NCI-H1694 treated with DMSO at 0.1 percent for 48 hours (cell line): Measurements from ENCODE around the gene BEGAIN.
A peak's percentile ranks its signal among the peaks of the same experiment; 100 is the strongest.

Experiments
- DNase-seq: peaks from one replicate; lab custom pipeline; 2025; lab: John Stamatoyannopoulos, UW

The BEGAIN gene

GRCh38 chr14:100535287-100536120 lies 51.7 kb downstream of the BEGAIN start:
- DNase-seq: no peak

DNA sequence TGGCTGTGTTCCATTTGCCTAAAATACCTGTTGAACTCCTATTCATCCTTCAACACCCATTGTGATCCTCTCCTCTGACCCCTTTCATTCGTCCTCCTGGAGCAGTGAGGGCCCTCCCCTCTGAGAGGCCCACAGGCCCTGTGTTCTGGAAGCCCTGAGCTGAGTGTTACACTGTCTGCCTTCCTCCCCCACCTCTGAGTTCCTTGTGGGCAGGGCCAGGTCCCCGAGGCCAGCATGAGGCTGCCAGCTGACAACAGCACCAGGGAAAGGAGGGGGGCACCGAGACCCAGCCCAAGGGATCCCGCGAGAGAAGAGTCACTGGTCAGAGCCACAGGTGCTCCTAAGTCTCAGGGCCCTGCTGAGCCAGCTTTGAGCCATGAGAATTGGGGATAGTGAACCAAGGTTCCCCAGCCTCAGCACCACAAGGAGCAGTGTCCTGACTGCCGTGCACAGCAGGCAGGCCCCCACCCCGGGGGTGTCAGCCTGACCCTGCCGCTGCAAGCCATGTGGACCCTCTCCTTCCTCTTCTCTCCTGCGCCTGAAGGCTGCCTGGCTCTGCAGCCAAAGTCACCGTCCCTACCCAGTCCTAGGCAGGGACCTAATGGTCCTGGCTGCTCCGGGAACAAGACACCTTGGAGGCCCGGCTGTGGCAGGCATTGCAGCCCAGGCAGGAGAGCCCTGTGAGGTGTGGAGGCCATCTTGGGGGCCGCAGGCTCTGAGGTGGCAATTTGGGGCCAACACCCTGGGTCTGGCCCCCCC lies 52.5 kb downstream of the BEGAIN start:
- DNase-seq: no peak

DNA sequence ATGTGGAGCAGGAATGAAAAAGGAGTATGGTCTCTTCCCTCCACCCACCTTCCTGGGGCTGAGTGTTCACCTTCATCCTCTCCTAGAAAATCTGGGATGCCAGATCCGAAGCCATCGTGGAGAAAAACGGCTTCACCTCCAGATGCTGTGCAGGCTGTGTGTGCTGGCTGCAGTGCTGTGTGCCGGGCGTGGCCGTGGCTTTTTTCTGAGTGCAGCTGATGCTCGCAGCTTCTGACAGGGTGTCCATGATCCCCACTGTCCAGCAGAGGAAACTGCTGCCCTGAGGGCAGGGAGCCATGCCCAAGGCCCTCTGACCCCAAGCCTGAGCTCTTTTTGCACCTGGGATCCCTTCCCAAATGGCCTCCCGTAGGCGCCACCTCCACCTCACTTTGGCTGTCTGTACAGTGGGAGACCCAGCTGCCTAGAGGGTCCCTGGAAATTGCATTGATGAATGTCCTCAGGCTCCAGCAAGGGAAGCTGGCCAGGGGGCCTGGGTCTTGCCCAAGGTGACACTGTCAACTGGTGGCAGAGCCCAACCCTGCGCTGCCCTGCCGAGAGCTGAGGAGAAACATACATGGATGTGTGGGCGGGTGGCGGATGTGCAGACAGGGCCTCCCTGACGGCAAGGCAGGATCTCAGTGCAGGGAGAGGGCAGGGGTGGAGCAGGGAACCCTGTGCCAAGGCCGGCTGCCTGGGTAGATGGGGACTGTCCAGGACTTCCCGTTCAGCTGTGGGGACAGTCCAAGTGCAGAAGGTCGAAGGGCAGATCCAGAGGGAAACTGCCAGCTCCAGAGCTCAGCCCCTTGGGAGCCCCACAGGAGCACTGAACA lies 53.3 kb downstream of the BEGAIN start:
- DNase-seq: no peak

GRCh38 chr14:100532906-100533655 lies 54.1 kb downstream of the BEGAIN start:
- DNase-seq: no peak

DNA sequence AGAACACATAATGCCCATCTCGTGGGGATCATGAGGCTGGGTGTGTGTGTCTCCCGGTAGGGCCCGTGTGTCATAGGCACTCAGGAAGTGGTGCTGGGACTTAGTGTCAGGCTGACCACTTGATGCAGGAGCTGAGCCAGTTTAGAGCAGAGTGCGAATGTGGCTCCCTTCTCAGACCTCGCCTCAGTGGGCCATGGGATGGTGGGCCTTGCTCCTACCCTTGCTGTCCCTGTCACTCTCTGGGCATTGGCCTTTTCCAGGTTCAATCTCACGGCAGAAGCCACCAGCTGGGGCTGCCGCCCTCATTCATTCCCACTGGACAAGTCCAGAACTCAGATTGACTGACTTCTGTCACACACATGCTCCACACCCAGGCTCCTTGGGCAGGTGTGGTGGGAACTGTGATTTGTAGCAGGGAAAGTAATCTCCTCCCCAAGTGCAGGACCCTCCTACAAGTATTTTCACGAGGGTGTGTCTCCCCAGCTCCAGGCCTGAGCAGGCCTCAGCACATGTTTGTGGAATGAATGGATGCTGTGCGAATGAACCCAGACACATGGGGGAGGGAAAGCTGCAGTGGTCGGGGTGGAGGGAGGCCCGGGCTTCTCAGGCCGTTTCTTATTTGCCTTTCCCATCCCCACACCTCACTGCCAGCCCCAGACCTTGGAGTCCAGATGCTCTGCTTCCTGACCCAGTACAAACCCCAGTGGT lies 54.9 kb downstream of the BEGAIN start:
- DNase-seq: no peak

GRCh38 chr14:100531152-100532121 lies 55.8 kb downstream of the BEGAIN start:
- no peak for DNase-seq

GRCh38 chr14:100530270-100531072 lies 56.7 kb downstream of the BEGAIN start:
- no peak for DNase-seq

GRCh38 chr14:100529561-100530031 lies 57.6 kb downstream of the BEGAIN start:
- no peak for DNase-seq

DNA sequence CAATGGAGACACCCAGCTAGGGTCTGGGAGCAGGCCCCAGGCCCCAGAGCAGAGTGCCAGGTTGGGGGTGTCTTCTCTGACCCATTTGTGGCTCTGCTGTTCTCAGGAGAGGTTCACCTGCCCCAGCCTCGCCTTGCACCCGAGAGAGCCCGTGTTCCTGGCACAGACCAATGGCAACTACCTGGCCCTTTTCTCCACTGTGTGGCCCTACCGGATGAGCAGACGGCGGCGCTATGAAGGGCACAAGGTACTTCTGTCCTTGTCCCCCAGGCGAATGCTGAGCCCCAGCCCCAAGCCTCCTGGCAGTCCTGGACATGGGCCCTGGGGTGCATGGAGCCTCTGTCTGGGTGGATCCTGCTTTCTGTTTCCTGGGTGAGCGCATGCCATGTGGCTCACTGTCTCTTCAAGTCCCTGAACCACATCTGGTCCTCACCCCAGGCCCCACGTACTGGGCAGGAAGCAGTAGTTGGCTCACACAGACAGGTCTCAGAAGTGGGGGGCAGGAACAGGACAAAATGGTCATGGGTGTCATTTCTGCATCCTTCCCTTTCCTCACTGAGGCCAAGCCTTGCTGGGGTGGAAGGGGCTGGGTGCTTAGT lies 58.2 kb downstream of the BEGAIN start:
- DNase-seq: no peak

- DNase-seq: no peak
These were observed 60.6 kb downstream of the BEGAIN start for GRCh38 chr14:100526632-100527031.

DNA sequence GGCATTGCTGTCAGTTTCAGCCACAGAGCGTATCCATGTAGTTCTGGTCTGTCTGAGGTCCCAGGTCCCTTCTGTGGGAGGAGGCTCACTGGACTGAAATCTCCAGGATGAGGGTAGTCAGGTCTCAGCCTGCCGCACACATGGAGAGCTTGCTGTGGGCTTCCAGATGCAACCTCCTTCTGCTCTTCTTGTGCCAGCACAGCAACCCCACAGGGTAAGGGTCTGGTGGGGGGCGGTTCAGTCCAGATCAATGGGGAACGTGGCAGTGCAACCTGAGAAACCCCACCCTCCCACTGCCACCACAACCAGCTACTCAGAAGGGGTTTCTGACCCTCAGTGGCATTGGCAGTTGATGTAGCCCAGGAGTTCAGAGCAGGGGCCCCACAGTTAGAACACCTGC lies 61.2 kb downstream of the BEGAIN start:
- DNase-seq: no peak

- DNase-seq: no peak
These were observed 61.6 kb downstream of the BEGAIN start for GRCh38 chr14:100525615-100526014.

DNA sequence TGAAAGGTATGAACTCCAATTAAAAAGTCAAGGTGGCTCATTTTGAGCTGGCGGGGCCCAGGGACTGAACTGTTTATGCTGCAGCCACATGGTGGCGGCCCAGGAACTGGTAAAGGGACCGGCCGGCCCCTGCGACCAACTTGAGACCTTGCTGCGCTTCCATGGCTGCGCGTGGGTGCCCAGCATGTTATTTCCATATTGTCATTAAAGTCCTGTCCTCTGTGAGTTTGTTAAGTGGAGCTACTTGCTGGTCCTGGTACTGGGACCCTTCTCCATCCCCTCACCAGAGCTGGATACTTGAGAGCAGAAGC lies 62.3 kb downstream of the BEGAIN start:
- DNase-seq: peak; percentile 77

- peak; percentile 59 for DNase-seq
These were observed 62.8 kb downstream of the BEGAIN start for GRCh38 chr14:100524233-100524932.

DNA sequence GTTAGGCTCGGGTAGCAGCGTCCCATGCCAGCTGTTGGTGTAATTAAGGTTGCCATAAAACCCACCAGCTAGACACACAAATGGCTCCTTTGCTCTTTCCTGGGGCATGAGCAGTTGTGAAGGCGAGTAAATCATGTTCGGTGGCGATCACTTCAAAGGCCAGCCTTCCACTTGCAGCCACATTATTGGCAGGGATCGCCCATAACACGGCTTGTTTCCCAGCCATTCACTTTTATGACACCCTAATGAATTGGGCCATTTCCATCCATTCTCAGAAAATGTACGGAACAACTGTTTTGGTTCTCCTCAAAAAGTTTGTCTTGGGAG lies 63.4 kb downstream of the BEGAIN start:
- DNase-seq: peak; percentile 96

DNA sequence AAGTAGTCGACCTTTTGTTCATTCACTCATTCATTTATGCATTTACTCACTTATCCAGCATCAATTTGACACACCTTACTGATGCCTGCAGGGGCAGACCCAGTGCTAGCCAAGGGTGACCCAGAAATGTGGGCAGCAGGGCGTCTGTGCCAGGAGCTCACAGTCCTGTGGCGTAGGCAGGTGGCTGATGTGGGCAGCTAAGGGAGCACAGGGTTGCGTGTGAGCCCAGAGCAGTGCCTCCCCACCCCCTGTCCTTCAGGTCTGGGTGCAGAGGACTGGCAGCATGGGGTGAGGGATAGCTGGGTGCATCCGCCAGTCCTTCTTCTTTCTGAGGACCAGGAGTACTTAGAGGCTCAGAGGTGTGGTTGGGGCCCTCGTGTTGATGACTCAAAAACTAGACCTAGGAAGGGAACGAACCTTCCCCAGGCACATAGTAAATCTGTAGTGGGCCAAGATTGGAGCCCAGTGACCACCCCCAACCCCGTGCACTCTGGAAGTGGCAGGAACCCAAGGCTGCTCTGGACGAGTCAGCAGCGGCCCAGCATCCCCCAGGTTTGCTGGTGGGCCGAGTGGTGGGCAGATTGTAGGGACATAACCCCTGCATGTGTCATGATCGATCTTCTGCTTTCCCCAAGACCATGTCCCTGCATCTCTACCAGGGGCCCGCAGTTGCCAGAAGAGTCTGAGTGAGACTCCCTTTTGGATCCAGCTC lies 63.9 kb downstream of the BEGAIN start:
- no peak for DNase-seq

GRCh38 chr14:100522616-100523099 lies 64.6 kb downstream of the BEGAIN start:
- peak; percentile 55 for DNase-seq
